A673 (cell line): ENCODE data around the gene LRP6. TPM values are rescaled to one million over a fixed set of nuclear protein-coding genes. Genes with fewer than 3 reads are reported as not detected.
A peak's percentile ranks its signal among the peaks of the same experiment; 100 is the strongest.

Experiments used
- BruUV-seq: library from RNA; stranded (reverse); fragments of 400-500 nt; replicated peaks from 2 replicates; lab custom pipeline; 2021; lab: Mats Ljungman, UMichigan
- CTCF ChIA-PET: fragments of 300-600 bp; sonication (Branson Sonifier 250); formaldehyde crosslinking; loops from one replicate; lab custom pipeline; 2022; ENCODE audit warnings: antibody characterized with exemption; lab: Charles Lee
- POLR2A ChIA-PET: fragments of 300-600 bp; sonication (Branson Sonifier 250); formaldehyde crosslinking; loops from one replicate; lab custom pipeline; 2022; ENCODE audit warnings: antibody characterized with exemption; ENCODE audit not compliant: low non-redundant PET; lab: Charles Lee
- DNase-seq: peaks from one replicate; pipeline ENCODE4 v3.0.0-alpha.2; 2015; ENCODE audit warnings: low spot score
- H3K27ac ChIP-seq: fragments of 200-600 bp; sonication (generic); 2 replicates; pipeline ENCODE4 v1.5.1; 2016; ENCODE audit warnings: mixed run types, low read depth, mild to moderate bottlenecking, mixed read lengths, antibody characterized with exemption, low read length; ENCODE audit not compliant: poor library complexity, severe bottlenecking
- H3K27me3 ChIP-seq: fragments of 200-600 bp; sonication (generic); replicated peaks from 2 replicates; pipeline ENCODE4 v1.6.1; 2017; ENCODE audit warnings: mixed run types, low read depth, mild to moderate bottlenecking, mixed read lengths, antibody characterized with exemption, low read length; ENCODE audit not compliant: insufficient read depth, poor library complexity
- H3K36me3 ChIP-seq: fragments of 200-600 bp; sonication (generic); 2 replicates; pipeline ENCODE4 v1.6.1; 2016; ENCODE audit warnings: mixed run types, mild to moderate bottlenecking, mixed read lengths, antibody characterized with exemption, low read length; ENCODE audit not compliant: insufficient read depth, poor library complexity, severe bottlenecking
- H3K4me1 ChIP-seq: fragments of 200-600 bp; sonication (generic); 2 replicates; pipeline ENCODE4 v1.6.1; 2017; ENCODE audit warnings: mixed run types, mild to moderate bottlenecking, mixed read lengths, antibody characterized with exemption, low read length; ENCODE audit not compliant: insufficient read depth, poor library complexity, severe bottlenecking
- H3K4me3 ChIP-seq: fragments of 200-600 bp; sonication (generic); 2 replicates; pipeline ENCODE4 v1.5.1; 2016; ENCODE audit warnings: low read depth, mixed run types, mild to moderate bottlenecking, mixed read lengths, low read length; ENCODE audit not compliant: poor library complexity, severe bottlenecking
- H3K9me3 ChIP-seq: fragments of 200-600 bp; sonication (generic); 2 replicates; pipeline ENCODE4 v1.6.1; 2016; ENCODE audit warnings: mixed run types, low read depth, mild to moderate bottlenecking, mixed read lengths, antibody characterized with exemption, low read length; ENCODE audit not compliant: poor library complexity, severe bottlenecking
- EZH2 ChIP-seq: fragments of 200-600 bp; sonication (generic); IDR thresholded peaks from 2 replicates; pipeline ENCODE4 v1.6.1; 2017; ENCODE audit warnings: borderline replicate concordance, low read depth, mild to moderate bottlenecking, mixed read lengths, antibody characterized with exemption, low read length; ENCODE audit not compliant: poor library complexity, severe bottlenecking
- intact Hi-C: fragments of 100-400 bp; cut with micrococcal nuclease; formaldehyde crosslinking; loops from one replicate; pipeline ENCODE4 v1.10.0; 2022; ENCODE audit not compliant: unreplicated experiment
- total RNA-seq: library from RNA; stranded (reverse); gene quantifications from 2 replicates; pipeline ENCODE4 v1.2.3, GENCODE V29; 2021
- TF ChIP-seq, protein P1 (sequence below): fragments of 300-800, 200-600 bp; sonication (generic); conservative IDR thresholded peaks from 2 replicates; pipeline ENCODE4 v1.5.1; 2017; ENCODE audit warnings: low read depth, mild to moderate bottlenecking, antibody characterized with exemption, low read length, moderate library complexity, mixed read lengths

LRP6 gene
- total RNA-seq, 1 experiment from 2014 or later, result 97.4 TPM

DNA sequence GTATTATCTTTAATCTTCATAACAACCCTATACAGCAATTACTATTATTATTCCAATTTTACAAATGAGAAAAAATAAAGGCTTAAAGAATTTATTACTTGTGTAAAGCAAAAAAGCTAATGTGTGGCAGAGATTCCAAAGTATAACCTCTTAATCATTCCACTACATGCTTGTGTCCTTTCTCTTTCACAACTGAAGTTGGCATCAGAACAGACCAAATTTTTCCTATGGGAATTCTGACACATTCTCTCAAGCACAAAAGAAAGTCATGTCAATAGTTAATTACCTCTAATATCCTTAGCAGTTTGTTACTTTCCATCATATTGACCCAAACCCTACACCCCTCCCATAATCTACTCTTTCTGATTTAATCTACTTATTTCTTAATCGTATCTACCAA, 109.4 kb downstream of the LRP6 start:
- Histone ChIP-seq H3K36me3 (peaks cover 53% of the 10 kb centered on the region), H3K9me3 (no peaks in the 10 kb centered on the region), H3K4me1 (peaks cover 43% of the 10 kb centered on the region), H3K27me3 (no peaks in the 10 kb centered on the region), H3K27ac (peak overlapping the region; percentile 25), H3K4me3 (no peak overlapping the region)
- DNase-seq, result no peak
- no TSS peak for BruUV-seq
- POLR2A ChIA-PET, result no interaction called here
- CTCF ChIA-PET, result no interaction called here
- intact Hi-C loops, result no loop called here
- TF ChIP-seq, protein P1, sequence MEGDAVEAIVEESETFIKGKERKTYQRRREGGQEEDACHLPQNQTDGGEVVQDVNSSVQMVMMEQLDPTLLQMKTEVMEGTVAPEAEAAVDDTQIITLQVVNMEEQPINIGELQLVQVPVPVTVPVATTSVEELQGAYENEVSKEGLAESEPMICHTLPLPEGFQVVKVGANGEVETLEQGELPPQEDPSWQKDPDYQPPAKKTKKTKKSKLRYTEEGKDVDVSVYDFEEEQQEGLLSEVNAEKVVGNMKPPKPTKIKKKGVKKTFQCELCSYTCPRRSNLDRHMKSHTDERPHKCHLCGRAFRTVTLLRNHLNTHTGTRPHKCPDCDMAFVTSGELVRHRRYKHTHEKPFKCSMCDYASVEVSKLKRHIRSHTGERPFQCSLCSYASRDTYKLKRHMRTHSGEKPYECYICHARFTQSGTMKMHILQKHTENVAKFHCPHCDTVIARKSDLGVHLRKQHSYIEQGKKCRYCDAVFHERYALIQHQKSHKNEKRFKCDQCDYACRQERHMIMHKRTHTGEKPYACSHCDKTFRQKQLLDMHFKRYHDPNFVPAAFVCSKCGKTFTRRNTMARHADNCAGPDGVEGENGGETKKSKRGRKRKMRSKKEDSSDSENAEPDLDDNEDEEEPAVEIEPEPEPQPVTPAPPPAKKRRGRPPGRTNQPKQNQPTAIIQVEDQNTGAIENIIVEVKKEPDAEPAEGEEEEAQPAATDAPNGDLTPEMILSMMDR, result no peak
- no peak for TF ChIP-seq EZH2

DNA sequence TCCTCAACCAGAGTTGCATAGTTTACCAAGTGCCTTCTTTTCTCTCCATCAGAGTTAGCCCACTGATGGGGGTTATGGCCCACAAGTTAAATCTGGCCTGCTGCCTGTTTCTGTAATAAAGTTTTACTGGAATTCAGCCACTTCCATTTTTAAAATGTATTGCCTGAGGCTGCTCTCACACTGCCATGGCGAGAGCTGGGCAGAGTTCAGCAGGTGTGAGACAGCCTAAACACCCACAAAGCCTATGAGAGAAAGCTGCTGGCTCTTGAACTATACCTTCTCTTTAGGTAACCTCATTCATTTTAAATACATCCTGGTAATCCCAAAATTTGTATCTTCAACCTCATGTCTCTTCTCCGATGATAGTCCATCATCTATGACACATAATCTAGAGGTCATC, 110.0 kb downstream of the LRP6 start:
- Histone ChIP-seq H3K27ac (peak overlapping the region; percentile 25), H3K4me1 (peaks cover 43% of the 10 kb centered on the region), H3K27me3 (no peaks in the 10 kb centered on the region), H3K4me3 (no peak overlapping the region), H3K36me3 (peaks cover 54% of the 10 kb centered on the region), H3K9me3 (no peaks in the 10 kb centered on the region)
- BruUV-seq, result no TSS peak
- CTCF ChIA-PET, result no interaction called here
- intact Hi-C loops, result no loop called here
- TF ChIP-seq, protein P1, result no peak
- TF ChIP-seq EZH2, result no peak
- DNase-seq, result no peak
- POLR2A ChIA-PET, result no interaction called here

DNA sequence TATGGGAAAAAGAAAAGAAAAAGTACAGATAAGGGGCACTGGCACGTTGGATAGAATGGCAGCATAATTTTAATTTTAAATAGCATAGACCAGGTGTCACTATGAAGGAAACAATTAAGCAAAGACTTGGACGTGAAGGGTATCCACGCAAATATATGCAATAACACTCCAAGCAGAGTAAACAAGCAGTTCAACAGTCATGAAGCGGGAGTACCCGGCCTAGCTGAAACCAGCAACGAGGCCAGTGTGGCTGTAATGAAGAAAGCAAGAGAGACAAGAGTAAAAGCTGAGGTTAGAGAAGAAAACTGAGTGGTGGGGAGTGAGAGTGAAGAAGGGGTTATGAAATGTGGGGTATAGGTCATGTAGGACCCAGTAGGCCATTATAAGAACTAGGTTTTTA, 110.7 kb downstream of the LRP6 start:
- H3K4me3 ChIP-seq, result no peak overlapping the region
- H3K36me3 ChIP-seq, result peaks cover 50% of the 10 kb centered on the region
- TF ChIP-seq, protein P1, result no peak
- no peak for TF ChIP-seq EZH2
- DNase-seq, result no peak
- ChIA-PET CTCF (no interaction called here), POLR2A (no interaction called here)
- intact Hi-C loops, result no loop called here
- H3K4me1 ChIP-seq, result peaks cover 43% of the 10 kb centered on the region
- no peaks in the 10 kb centered on the region for H3K27me3 ChIP-seq
- H3K27ac ChIP-seq, result no peak overlapping the region
- no peaks in the 10 kb centered on the region for H3K9me3 ChIP-seq
- no TSS peak for BruUV-seq
